ENCODE results near the gene SNN. TPM values are rescaled to one million over a fixed set of nuclear protein-coding genes. Genes with fewer than 3 reads are reported as not detected.

SNN gene
- total RNA-seq, 1 donor from 2014 or later: 80.6 TPM

DNA sequence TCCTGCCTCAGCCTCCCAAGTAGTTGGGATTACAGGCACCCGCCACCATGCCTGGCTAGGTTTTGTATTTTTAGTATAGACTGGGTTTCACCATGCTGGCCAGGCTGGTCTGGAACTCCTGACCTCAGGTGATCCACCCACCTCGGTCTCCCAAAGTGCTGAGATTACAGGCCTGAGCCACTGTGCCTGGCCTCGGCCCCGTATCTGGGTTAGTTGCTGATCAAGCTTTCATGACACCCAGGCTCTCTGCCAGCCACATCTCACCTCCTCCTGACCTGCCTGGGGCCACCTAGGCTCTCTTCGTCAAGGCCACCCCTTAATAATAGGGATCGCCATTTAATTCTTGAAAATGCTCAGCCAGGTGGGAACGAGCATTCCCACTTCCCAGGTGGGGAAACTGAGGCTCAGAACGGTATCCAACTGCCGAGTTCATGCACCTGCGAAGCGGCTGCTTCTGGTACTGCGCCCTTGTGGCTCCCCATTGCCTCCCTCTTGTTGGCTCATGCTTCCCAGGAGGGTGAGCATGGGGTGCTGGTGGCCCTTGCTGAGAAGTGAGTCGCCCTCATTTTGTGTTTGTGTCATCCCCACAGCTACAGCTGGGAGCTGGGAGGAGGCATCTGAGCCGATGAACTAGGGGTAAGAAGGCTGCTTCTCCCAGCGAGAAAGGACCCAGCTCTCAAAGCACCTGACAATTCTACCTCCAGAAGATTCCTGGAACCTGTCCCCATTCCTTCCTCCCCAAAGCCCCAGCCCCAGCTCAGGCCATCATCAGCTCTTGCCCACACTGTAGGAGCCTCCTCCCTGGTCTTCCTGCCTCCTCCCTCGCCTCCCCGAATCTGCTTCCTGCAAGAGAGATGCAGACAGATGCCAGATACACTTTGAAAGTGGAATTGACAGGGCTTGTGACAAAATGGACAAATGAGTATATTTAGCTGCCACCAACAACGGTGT lies 17.3 kb upstream of the SNN start:
- H3K9me3 Mint-ChIP-seq (ENCODE audit: low read depth): no peaks in the 10 kb centered on the region
- no peak overlapping the region for H3K27ac Mint-ChIP-seq
- DNase-seq (ENCODE audit: low spot score, unreplicated experiment): no peak
- H3K4me1 Mint-ChIP-seq (ENCODE audit: low read depth): no peaks in the 10 kb centered on the region
- H3K36me3 Mint-ChIP-seq (ENCODE audit: insufficient read depth): no peaks in the 10 kb centered on the region
- TF ChIP-seq, protein P1, sequence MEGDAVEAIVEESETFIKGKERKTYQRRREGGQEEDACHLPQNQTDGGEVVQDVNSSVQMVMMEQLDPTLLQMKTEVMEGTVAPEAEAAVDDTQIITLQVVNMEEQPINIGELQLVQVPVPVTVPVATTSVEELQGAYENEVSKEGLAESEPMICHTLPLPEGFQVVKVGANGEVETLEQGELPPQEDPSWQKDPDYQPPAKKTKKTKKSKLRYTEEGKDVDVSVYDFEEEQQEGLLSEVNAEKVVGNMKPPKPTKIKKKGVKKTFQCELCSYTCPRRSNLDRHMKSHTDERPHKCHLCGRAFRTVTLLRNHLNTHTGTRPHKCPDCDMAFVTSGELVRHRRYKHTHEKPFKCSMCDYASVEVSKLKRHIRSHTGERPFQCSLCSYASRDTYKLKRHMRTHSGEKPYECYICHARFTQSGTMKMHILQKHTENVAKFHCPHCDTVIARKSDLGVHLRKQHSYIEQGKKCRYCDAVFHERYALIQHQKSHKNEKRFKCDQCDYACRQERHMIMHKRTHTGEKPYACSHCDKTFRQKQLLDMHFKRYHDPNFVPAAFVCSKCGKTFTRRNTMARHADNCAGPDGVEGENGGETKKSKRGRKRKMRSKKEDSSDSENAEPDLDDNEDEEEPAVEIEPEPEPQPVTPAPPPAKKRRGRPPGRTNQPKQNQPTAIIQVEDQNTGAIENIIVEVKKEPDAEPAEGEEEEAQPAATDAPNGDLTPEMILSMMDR (IDR thresholded peaks at IDR 0.05; ENCODE audit: unreplicated experiment): no peak
- no peak overlapping the region for H3K4me3 Mint-ChIP-seq (ENCODE audit: low read depth)
- no peaks in the 10 kb centered on the region for H3K27me3 Mint-ChIP-seq

DNA sequence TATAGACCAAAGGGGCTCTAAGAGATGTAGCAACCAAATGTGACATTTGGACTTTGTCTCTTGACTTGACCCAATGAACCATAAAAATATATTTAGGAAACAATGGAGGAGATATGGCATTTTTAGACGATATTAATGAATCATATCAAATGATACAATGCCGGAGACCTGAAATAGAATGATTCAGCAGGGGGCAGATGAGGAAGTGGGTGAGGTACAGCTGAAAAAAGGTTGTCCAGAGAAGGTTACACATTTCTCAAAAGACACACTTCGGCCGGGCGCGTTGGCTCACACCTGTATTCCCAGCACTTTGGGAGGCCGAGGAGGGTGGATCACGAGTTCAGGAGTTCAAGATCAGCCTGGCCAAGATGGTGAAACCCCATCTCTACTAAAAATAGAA lies 16.5 kb upstream of the SNN start:
- Mint-ChIP-seq H3K27ac (no peak overlapping the region), H3K4me1 (ENCODE audit: low read depth) (no peaks in the 10 kb centered on the region), H3K4me3 (ENCODE audit: low read depth) (no peak overlapping the region), H3K9me3 (ENCODE audit: low read depth) (no peaks in the 10 kb centered on the region), H3K36me3 (ENCODE audit: insufficient read depth) (no peaks in the 10 kb centered on the region), H3K27me3 (no peaks in the 10 kb centered on the region)
- DNase-seq (ENCODE audit: low spot score, unreplicated experiment): no peak
- TF ChIP-seq, protein P1 (IDR thresholded peaks at IDR 0.05; ENCODE audit: unreplicated experiment): no peak

DNA sequence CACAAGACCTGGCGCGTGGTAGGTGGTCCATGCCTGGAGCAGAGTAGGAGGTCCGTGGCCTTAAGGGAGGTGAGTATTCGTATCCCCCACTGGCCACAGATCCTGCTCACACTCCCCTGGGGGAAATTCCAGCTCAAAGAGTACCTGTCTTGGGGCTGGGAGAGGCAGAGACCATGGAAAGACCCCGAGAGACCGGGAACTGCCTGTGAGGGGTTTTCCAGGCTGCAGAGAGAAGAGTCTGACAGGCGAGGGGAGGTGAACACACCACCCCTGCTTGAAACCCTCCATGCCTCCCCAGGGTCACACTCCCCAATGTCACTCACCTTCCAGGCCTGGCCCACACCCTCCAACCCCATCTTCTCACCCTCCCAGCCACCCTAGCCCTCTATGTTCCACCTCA lies 12.6 kb upstream of the SNN start:
- H3K4me3 Mint-ChIP-seq (ENCODE audit: low read depth): no peak overlapping the region
- no peaks in the 10 kb centered on the region for H3K27me3 Mint-ChIP-seq
- H3K27ac Mint-ChIP-seq: no peak overlapping the region
- no peaks in the 10 kb centered on the region for H3K4me1 Mint-ChIP-seq (ENCODE audit: low read depth)
- DNase-seq (ENCODE audit: low spot score, unreplicated experiment): no peak
- TF ChIP-seq, protein P1 (IDR thresholded peaks at IDR 0.05; ENCODE audit: unreplicated experiment): no peak
- no peaks in the 10 kb centered on the region for H3K36me3 Mint-ChIP-seq (ENCODE audit: insufficient read depth)
- no peaks in the 10 kb centered on the region for H3K9me3 Mint-ChIP-seq (ENCODE audit: low read depth)

GRCh38 chr16:11657556-11657955 lies 10.7 kb upstream of the SNN start:
- Mint-ChIP-seq H3K27me3 (no peaks in the 10 kb centered on the region), H3K4me1 (ENCODE audit: low read depth) (no peaks in the 10 kb centered on the region), H3K4me3 (ENCODE audit: low read depth) (no peak overlapping the region), H3K9me3 (ENCODE audit: low read depth) (no peaks in the 10 kb centered on the region), H3K36me3 (ENCODE audit: insufficient read depth) (no peaks in the 10 kb centered on the region), H3K27ac (no peak overlapping the region)
- DNase-seq (ENCODE audit: low spot score, unreplicated experiment): no peak
- TF ChIP-seq, protein P1 (IDR thresholded peaks at IDR 0.05; ENCODE audit: unreplicated experiment): no peak

DNA sequence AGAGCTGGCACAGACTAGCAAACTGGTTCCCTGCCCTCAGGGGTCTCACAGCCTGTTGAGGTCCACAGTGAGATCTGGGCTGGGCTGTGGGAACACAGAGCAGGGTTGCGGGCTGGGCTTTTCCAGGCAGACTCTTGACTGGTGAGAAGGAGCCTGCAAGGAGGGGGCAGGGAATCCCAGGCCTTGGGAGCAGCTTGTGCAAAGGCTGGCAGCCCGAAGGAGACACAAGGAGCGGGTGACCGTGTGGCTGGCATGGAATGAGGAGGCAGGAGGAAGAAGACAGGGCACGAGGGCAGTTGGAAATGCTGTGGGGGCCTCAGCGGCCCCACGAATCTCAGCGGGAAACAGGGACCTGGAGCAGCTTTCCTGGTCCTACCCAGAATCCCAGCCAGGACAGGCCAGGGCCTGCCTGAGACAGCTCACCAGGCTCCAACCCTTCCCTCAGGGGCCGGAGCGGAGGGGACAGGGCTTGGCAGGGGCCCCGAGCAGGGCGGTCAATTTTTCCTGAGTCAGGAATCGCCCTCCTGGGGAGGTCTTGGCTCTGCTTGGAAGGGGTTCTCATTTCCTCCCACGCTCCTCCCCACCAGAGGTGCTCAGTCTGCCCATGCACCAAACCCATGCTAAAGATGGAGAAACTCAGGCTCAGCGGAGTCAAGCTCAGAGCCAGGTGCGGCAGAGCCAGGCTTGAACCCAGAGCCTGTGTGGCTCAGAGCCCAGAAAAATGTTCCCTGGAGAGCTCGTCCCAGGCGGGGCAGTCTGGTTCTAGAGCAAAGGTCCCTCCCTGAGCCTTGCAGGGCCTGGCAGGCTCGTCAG lies 9.2 kb upstream of the SNN start:
- no peak for DNase-seq (ENCODE audit: low spot score, unreplicated experiment)
- TF ChIP-seq, protein P1 (IDR thresholded peaks at IDR 0.05; ENCODE audit: unreplicated experiment): no peak
- peaks cover 2% of the 10 kb centered on the region for H3K27me3 Mint-ChIP-seq
- H3K4me3 Mint-ChIP-seq (ENCODE audit: low read depth): no peak overlapping the region
- no peaks in the 10 kb centered on the region for H3K4me1 Mint-ChIP-seq (ENCODE audit: low read depth)
- no peaks in the 10 kb centered on the region for H3K9me3 Mint-ChIP-seq (ENCODE audit: low read depth)
- no peak overlapping the region for H3K27ac Mint-ChIP-seq
- no peaks in the 10 kb centered on the region for H3K36me3 Mint-ChIP-seq (ENCODE audit: insufficient read depth)
